OCI-LY7 (cell line): ENCODE data around the gene ARHGAP24.

Experiments
- EZH2phosphoT487 ChIP-seq: fragments of 200-600 bp; sonication (generic); IDR thresholded peaks from 2 replicates; pipeline ENCODE4 v1.6.1; 2018; ENCODE audit warnings: low read depth, borderline replicate concordance, mild to moderate bottlenecking, mixed run types, antibody characterized with exemption, low read length, moderate library complexity, mixed read lengths
- TF ChIP-seq, protein P1 (sequence below): fragments of 200-600 bp; sonication (generic); conservative IDR thresholded peaks from 2 replicates; pipeline ENCODE4 v1.5.1; 2014; ENCODE audit warnings: mild to moderate bottlenecking, antibody characterized with exemption, low read length, moderate library complexity, mixed read lengths

DNA sequence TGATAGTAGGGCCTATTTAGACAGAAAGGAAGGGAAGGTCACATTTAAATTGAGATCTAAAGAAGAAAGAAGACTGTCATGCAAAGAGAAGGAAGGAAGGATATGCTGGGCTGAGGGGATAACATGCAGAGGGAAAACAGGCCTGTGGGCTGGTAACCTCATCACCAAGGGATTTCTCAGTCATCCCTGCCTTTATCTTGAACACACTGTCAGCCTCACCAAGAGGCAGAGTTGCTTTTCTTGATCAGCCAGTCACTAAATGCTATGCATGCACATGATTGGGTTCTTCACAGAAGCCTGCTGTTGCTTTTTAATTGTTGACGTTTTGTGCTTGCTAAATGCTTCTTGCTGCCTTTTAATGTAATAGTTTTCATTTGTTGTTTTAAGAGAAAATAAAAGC, 113.0 kb downstream of the ARHGAP24 start:
- TF ChIP-seq, protein P1, sequence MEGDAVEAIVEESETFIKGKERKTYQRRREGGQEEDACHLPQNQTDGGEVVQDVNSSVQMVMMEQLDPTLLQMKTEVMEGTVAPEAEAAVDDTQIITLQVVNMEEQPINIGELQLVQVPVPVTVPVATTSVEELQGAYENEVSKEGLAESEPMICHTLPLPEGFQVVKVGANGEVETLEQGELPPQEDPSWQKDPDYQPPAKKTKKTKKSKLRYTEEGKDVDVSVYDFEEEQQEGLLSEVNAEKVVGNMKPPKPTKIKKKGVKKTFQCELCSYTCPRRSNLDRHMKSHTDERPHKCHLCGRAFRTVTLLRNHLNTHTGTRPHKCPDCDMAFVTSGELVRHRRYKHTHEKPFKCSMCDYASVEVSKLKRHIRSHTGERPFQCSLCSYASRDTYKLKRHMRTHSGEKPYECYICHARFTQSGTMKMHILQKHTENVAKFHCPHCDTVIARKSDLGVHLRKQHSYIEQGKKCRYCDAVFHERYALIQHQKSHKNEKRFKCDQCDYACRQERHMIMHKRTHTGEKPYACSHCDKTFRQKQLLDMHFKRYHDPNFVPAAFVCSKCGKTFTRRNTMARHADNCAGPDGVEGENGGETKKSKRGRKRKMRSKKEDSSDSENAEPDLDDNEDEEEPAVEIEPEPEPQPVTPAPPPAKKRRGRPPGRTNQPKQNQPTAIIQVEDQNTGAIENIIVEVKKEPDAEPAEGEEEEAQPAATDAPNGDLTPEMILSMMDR, result no peak
- no peak for TF ChIP-seq EZH2phosphoT487
